Epithelial cell of proximal tubule (primary cell): ENCODE measurements around the gene FAM210A. TPM values are rescaled to one million over a fixed set of nuclear protein-coding genes. Genes with fewer than 3 reads are reported as not detected.

Experiments used
- DNase-seq: peaks from one replicate; pipeline ENCODE4 v3.0.0-alpha.2; 2011; ENCODE audit warnings: low read depth
- H3K4me3 ChIP-seq: 2 replicates; pipeline ENCODE4 v1.5.1; 2011; ENCODE audit warnings: low read depth, mild to moderate bottlenecking, low read length
- CTCF ChIP-seq: conservative IDR thresholded peaks from 2 replicates; pipeline ENCODE4 v1.5.1; 2012; ENCODE audit warnings: low read depth, mild to moderate bottlenecking, low read length
- total RNA-seq: library from RNA; depleted of rRNA; stranded (reverse); fragments of >200 nt; gene quantifications from 2 replicates; pipeline ENCODE4 v1.2.3, GENCODE V29; 2015

Gene FAM210A
- total RNA-seq, 1 donor from 2014 or later = 13.4 TPM

DNA sequence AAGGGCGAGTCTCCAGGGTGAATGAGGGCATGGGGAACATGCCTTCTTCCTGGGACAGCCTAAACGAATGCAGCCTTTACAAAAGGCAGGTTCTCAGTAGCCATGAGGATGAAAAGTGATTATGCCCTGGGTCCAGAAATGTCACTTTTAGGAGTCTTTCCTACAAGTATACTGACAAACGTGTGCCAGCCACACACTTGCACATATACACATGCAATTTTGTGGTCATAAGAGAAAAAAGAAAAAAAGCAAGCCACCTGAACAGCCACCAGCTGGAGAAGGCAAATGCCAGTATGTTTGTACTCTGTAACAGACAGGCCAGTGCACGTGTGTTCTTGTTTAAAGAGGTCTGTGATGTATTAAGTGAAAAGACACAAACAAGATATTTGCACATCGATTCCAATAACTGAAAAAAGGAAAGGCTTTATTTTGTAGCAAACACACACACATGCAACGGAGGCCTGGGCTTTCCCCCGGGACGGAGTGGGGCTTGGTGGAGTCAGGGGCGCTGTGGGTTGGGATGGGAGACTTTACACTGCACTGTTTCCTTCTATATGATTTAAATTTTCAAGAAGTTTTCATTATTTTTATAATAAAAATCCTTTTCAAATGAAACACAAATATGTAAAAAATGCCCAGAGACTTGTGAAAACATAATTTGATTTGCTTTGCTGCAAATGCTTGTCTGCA is 108.4 kb downstream of the FAM210A start:
- TF ChIP-seq CTCF = no peak
- DNase-seq = no peak
- H3K4me3 ChIP-seq = no peak overlapping the region

- TF ChIP-seq CTCF = no peak
- no peak for DNase-seq
- no peak overlapping the region for H3K4me3 ChIP-seq
These were observed 109.8 kb downstream of the FAM210A start for GRCh38 chr18:13616525-13617035.

DNA sequence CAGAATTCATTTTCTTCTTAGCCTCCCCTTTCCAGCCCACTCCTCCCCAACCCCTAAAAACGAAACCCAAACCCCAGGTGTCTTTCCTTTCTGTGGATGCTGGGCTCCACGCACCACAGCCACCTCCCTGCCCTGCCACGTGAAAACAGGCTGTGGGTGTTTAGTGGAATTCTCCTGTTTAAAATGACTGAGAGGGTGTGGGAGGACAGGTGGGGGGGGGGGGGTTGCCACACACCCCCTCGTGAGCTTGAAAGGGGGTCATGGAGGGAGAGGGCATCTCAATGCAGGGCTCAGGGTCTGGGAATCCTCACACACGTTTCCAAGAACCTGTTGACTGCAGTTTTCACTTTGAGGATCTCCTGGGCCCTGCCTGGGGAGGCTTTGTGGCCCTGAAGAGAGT is 110.3 kb downstream of the FAM210A start:
- no peak for DNase-seq
- no peak overlapping the region for H3K4me3 ChIP-seq
- TF ChIP-seq CTCF = no peak

GRCh38 chr18:13615432-13615861 is 110.9 kb downstream of the FAM210A start:
- DNase-seq = no peak
- TF ChIP-seq CTCF = no peak
- no peak overlapping the region for H3K4me3 ChIP-seq

DNA sequence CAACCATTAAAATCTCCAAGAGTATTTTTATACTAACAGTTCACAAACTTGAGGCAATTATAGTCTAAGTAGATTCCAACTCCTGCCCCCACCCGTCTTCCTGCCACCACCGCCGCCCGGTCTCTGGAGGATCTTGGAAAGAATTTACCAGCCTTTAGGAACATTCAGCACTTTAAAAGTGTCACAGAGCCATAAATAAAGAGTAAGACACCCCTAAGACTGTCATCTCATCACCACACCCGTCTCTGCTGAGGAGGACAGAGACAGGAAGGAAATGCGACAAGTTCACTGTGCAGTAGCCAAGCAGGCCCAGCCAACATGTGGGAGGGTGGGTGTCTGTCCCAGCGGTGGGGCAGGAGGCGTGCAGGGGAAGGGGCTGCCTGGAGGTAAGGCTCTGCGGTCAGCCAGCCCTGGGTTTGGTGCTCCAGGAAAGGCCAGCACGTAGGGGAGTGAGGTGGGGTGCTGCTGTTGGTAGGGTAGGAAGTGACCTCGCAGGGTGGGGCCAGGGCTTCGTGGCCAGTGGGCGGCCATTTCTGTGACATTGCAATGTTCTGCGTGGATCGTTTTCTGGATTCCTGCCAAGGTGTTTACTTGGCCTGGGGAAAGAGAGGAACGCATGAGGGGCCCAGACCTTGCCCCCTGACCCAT is 111.6 kb downstream of the FAM210A start:
- TF ChIP-seq CTCF = no peak
- H3K4me3 ChIP-seq = no peak overlapping the region
- no peak for DNase-seq

DNA sequence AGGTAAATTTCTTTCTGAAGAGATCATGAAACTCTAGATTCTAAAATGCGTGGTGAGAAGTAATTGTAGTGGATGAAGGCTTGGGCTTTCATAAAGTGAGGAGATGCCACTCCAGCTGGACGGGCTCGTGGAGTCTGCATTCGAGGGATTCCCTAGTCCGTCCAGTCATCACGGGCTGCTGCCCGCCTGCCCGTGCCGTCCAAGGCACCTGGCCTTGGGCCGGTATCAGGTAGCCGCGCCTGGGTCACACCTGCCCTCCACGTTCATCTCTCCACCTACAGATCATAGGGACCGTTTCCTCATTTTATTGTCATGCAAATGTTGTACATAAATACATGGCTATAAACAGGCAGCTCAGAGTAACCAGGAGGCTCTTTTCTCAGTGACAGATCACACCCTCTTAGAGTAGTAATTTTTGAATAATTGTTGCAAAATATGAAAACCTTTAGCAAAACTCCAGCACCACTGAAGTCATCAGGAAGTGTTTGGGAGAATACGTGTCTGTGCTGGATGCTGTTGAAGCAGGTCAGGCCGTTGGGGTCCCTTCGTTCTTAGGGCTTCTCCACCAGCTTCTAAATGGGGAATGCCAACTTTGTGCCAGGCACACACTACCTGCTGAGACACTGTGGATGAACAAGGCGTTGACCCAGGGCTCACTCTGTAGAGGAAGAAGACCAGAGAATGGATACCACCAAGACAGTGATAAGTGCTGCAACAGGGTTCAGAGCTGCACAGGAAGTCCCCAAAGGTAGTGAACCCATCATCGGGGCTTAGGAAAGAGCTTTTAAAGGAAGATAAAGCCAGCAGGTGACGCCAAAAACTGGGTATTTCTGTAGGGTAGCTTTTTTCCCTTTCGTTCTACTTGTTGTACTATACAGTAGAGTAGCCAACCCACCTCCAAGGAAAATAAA is 112.5 kb downstream of the FAM210A start:
- TF ChIP-seq CTCF = no peak
- DNase-seq = no peak

More for the DNA sequence above, 112.5 kb downstream of the FAM210A start:
- no peak overlapping the region for H3K4me3 ChIP-seq

Other genes starting within 250 kb of the FAM210A start
- gene RNMT, start 115 bp upstream of the FAM210A start, total RNA-seq = 21.3 and 27.4 TPM in 2 replicates
- not detected in 2 replicates for gene MC5R, start 97.6 kb upstream of the FAM210A start, total RNA-seq
- gene MC2R, start 189.0 kb upstream of the FAM210A start, total RNA-seq = not detected in 2 replicates